Endothelial cell of umbilical vein (primary cell): Measurements from ENCODE around the gene POLR2F. TPM values are rescaled to one million over a fixed set of nuclear protein-coding genes. Genes with fewer than 3 reads are reported as not detected.

Experiments used
- BruUV-seq: library from RNA; stranded (reverse); fragments of 400-500 nt; replicated peaks from 2 replicates; lab custom pipeline; 2021; lab: Mats Ljungman, UMichigan
- CTCF ChIA-PET: fragments of 300-600, 350-600 bp; sonication (Branson Sonifier 250); formaldehyde crosslinking; loops from one replicate; lab custom pipeline; 2021; ENCODE audit warnings: antibody characterized with exemption, inconsistent platforms; lab: Charles Lee
- POLR2A ChIA-PET: fragments of 300-600, 350-600 bp; sonication (Branson Sonifier 250); formaldehyde crosslinking; loops from one replicate; lab custom pipeline; 2021; ENCODE audit warnings: antibody characterized with exemption, inconsistent platforms; lab: Charles Lee
- DNase-seq: peaks from one replicate; pipeline ENCODE4 v3.0.0-alpha.2; 2011; ENCODE audit warnings: low read depth, low spot score
- FAIRE-seq: peaks from 2 replicates; lab custom pipeline; 2011; peaks lifted over from hg19 to GRCh38; lab: Jason Lieb, UNC
- H2AFZ ChIP-seq: 2 replicates; pipeline ENCODE4 v1.6.0; 2012; ENCODE audit warnings: low read depth, low read length, control low read depth, inconsistent platforms
- H3K27ac ChIP-seq: 2 replicates; pipeline ENCODE4 v1.5.1; 2011; ENCODE audit warnings: low read depth, mild to moderate bottlenecking, control low read depth, low read length, moderate library complexity; ENCODE audit not compliant: insufficient read depth
- H3K27me3 ChIP-seq, 2 experiments: 2 replicates each; pipeline versions ENCODE4 v1.6.0 to v1.6.1; 2011; ENCODE audit warnings: low read length in 2 of 2, mixed read lengths in 1 of 2; ENCODE audit not compliant: control insufficient read depth in 2 of 2, insufficient read depth in 2 of 2
- H3K36me3 ChIP-seq, 2 experiments: 2 replicates in 1 of 2; 3 replicates in 1 of 2; pipeline ENCODE4 v1.5.1; 2011; ENCODE audit warnings: low read length in 2 of 2, mild to moderate bottlenecking in 1 of 2, moderate library complexity in 1 of 2; ENCODE audit not compliant: control insufficient read depth in 2 of 2, insufficient read depth in 2 of 2; ENCODE audit errors: extremely low read depth in 1 of 2
- H3K4me1 ChIP-seq: 3 replicates; pipeline ENCODE4 v1.5.1; 2011; ENCODE audit warnings: mild to moderate bottlenecking, low read length; ENCODE audit not compliant: control insufficient read depth, insufficient read depth; ENCODE audit errors: extremely low read depth
- H3K4me2 ChIP-seq: 2 replicates; pipeline ENCODE4 v1.6.1; 2011; ENCODE audit warnings: low read length, control low read depth, mixed read lengths; ENCODE audit not compliant: insufficient read depth
- H3K4me3 ChIP-seq, 3 experiments: fragments of 200-600 bp in 1 of 3; sonication (generic), shearing (Covaris generic) in 1 of 3; replicated peaks in 1 of 3; 2 replicates each; pipeline ENCODE4 v1.5.1; 2011 to 2016; ENCODE audit warnings: control low read depth in 3 of 3, low read length in 3 of 3, mild to moderate bottlenecking in 2 of 3, inconsistent platforms in 1 of 3, low read depth in 1 of 3, moderate library complexity in 1 of 3; ENCODE audit not compliant: insufficient read depth in 1 of 3
- H3K79me2 ChIP-seq: 2 replicates; pipeline ENCODE4 v1.6.0; 2012; ENCODE audit warnings: low read length, inconsistent platforms; ENCODE audit not compliant: control insufficient read depth, insufficient read depth
- H3K9ac ChIP-seq: replicated peaks from 2 replicates; pipeline ENCODE3; 2011; ENCODE audit warnings: low read length, control low read depth; ENCODE audit not compliant: insufficient read depth; ENCODE audit errors: extremely low read depth
- H3K9me1 ChIP-seq: replicated peaks from 3 replicates; pipeline ENCODE4 v1.6.0; 2011; ENCODE audit warnings: mild to moderate bottlenecking, low read length; ENCODE audit not compliant: control insufficient read depth, insufficient read depth; ENCODE audit errors: extremely low read depth
- H3K9me3 ChIP-seq: replicated peaks from 2 replicates; pipeline ENCODE4 v1.5.1; 2012; ENCODE audit warnings: low read length, inconsistent platforms; ENCODE audit not compliant: control insufficient read depth, insufficient read depth
- H4K20me1 ChIP-seq: replicated peaks from 2 replicates; pipeline ENCODE3; 2011; ENCODE audit warnings: mild to moderate bottlenecking, low read length; ENCODE audit not compliant: control insufficient read depth, insufficient read depth; ENCODE audit errors: extremely low read depth
- EZH2 ChIP-seq: IDR thresholded peaks from 2 replicates; pipeline ENCODE4 v1.6.1; 2012; ENCODE audit warnings: borderline replicate concordance, low read depth, mild to moderate bottlenecking, moderate library complexity, low read length, inconsistent platforms; ENCODE audit not compliant: severe bottlenecking
- FOS ChIP-seq: IDR thresholded peaks from 2 replicates; pipeline ENCODE4 v1.6.1; 2011; ENCODE audit warnings: mild to moderate bottlenecking, low read length, moderate library complexity, borderline replicate concordance; ENCODE audit not compliant: insufficient read depth
- GATA2 ChIP-seq: IDR thresholded peaks from 2 replicates; pipeline ENCODE4 v1.7.0; 2011; ENCODE audit warnings: low read depth, mild to moderate bottlenecking, moderate library complexity, mixed read lengths, low read length; ENCODE audit not compliant: insufficient read length, insufficient read depth
- JUN ChIP-seq: IDR thresholded peaks from 2 replicates; pipeline ENCODE4 v1.6.1; 2011; ENCODE audit warnings: borderline replicate concordance, low read depth; ENCODE audit not compliant: insufficient read length, insufficient read depth
- MAX ChIP-seq: IDR thresholded peaks from 2 replicates; pipeline ENCODE4 v1.6.1; 2011; ENCODE audit not compliant: insufficient read depth, insufficient read length
- MYC ChIP-seq: IDR thresholded peaks from one replicate; pipeline ENCODE4 v1.6.1; 2011; ENCODE audit warnings: mild to moderate bottlenecking, low read depth, low read length
- POLR2A ChIP-seq: IDR thresholded peaks from 2 replicates; pipeline ENCODE4 v1.6.1; 2012; ENCODE audit warnings: low read depth, mild to moderate bottlenecking, control low read depth, low read length
- POLR2AphosphoS5 ChIP-seq: IDR thresholded peaks from 2 replicates; pipeline ENCODE4 v1.6.1; 2012; ENCODE audit warnings: low read depth, mild to moderate bottlenecking, control low read depth, low read length, moderate library complexity; ENCODE audit not compliant: insufficient read depth
- dilution Hi-C: fragments of 300-500 bp; cut with MboI; formaldehyde crosslinking; loops from one replicate; pipeline ENCODE4 v1.15.0; 2019; ENCODE audit warnings: low sequenced_read_pairs; ENCODE audit not compliant: extremely low pct_ligation_motif_present
- intact Hi-C: fragments of 100-400 bp; cut with micrococcal nuclease; formaldehyde crosslinking; loops from one replicate; pipeline ENCODE4 v1.10.0; 2022
- polyA plus RNA-seq, 4 experiments: library from polyadenylated mRNA; depleted of rRNA in 3 of 4; stranded (reverse) in 3 of 4; unstranded in 1 of 4; fragments of >200 nt; gene quantifications; 2 replicates each; pipeline versions ENCODE4 v1.2.1 to v1.2.3, GENCODE V29; 2011 to 2012; ENCODE audit warnings: missing spikeins in 1 of 4
- total RNA-seq: library from RNA; stranded (reverse); gene quantifications from 2 replicates; pipeline ENCODE4 v1.2.3, GENCODE V29; 2021
- TF ChIP-seq, protein P1 (sequence below), 2 donors: IDR thresholded peaks; 1 replicate in 1 of 2; 2 replicates in 1 of 2; pipeline ENCODE4 v1.5.1; 2011; ENCODE audit warnings: low read length in 2 of 2, mild to moderate bottlenecking in 2 of 2, moderate library complexity in 2 of 2, control low read depth in 1 of 2, inconsistent platforms in 1 of 2, low read depth in 1 of 2; ENCODE audit not compliant: insufficient read depth in 1 of 2; ENCODE audit errors: extremely low read depth in 1 of 2

The POLR2F gene
- total and polyA plus RNA-seq, 2 donors (not counting 3 experiments of a cell fraction or from before 2014, with no cell fraction given), result 106 to 112 TPM

DNA sequence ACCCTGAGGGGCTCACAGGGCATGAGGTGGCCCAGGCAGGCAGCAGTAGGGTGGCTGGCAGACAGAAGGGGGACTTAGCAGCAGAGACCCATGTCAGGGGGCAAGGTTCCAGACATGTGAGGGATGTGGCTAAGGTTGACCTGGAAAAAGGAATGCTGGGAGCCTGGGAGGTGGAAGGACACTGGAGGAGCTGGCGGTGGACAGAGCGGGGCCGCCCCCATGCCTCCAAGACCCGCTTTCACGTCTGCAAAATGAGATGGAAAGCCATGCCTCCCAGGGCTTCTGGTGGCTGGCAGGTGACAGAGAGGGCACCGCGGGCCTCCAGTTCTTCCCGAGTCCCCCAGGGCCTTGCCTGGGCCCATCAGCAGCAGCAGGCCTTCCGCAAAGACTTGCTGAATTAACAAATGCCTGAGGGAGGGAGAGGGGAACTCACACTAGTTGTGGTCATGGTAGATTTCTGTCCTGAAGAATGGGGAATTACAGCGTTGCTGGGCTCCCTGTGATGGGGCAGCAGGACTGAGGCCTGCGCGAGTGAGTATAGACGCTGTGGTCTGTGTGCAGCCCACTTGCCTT, 53.9 kb downstream of the POLR2F start:
- TF ChIP-seq POLR2AphosphoS5 (no peak), GATA2 (no peak), EZH2 (no peak), MAX (no peak), POLR2A (no peak), MYC (no peak), JUN (no peak), FOS (no peak)
- TF ChIP-seq, protein P1, sequence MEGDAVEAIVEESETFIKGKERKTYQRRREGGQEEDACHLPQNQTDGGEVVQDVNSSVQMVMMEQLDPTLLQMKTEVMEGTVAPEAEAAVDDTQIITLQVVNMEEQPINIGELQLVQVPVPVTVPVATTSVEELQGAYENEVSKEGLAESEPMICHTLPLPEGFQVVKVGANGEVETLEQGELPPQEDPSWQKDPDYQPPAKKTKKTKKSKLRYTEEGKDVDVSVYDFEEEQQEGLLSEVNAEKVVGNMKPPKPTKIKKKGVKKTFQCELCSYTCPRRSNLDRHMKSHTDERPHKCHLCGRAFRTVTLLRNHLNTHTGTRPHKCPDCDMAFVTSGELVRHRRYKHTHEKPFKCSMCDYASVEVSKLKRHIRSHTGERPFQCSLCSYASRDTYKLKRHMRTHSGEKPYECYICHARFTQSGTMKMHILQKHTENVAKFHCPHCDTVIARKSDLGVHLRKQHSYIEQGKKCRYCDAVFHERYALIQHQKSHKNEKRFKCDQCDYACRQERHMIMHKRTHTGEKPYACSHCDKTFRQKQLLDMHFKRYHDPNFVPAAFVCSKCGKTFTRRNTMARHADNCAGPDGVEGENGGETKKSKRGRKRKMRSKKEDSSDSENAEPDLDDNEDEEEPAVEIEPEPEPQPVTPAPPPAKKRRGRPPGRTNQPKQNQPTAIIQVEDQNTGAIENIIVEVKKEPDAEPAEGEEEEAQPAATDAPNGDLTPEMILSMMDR (IDR thresholded peaks at IDR 0.05; ENCODE audit: extremely low read depth in 1 of 2, insufficient read depth in 1 of 2, low read depth in 1 of 2, low read length in 2 of 2), result no peak
- peaks cover 0 to 8% of the 10 kb centered on the region in 2 experiments for H3K27me3 ChIP-seq
- no peaks in the 10 kb centered on the region for H3K79me2 ChIP-seq
- no peaks in the 10 kb centered on the region for H3K9me1 ChIP-seq
- no peak overlapping the region for H3K4me2 ChIP-seq
- H3K27ac ChIP-seq, result no peak overlapping the region
- intact Hi-C loops (no loop called here), dilution Hi-C loops (no loop called here)
- H4K20me1 ChIP-seq, result no peaks in the 10 kb centered on the region
- H3K36me3 ChIP-seq, result no peaks in the 10 kb centered on the region
- no TSS peak for BruUV-seq
- no peak for DNase-seq
- H3K9me3 ChIP-seq, result no peaks in the 10 kb centered on the region
- FAIRE-seq, result no peak
- no peak overlapping the region for H3K4me3 ChIP-seq
- H3K4me1 ChIP-seq, result peaks cover 1% of the 10 kb centered on the region
- CTCF ChIA-PET, result no interaction called here
- H3K9ac ChIP-seq, result no peak overlapping the region
- POLR2A ChIA-PET, result no interaction called here
- no peak overlapping the region for H2AFZ ChIP-seq
